GM18502 (cell line): ENCODE data around the gene STOML1.

Experiments used
- ATAC-seq: cut with Tn5 transposase; IDR thresholded peaks from one replicate; pipeline ENCODE4 v1.9.1; 2021; ENCODE audit warnings: mild to moderate bottlenecking; ENCODE audit not compliant: unreplicated experiment, poor library complexity

Gene STOML1, protein sequence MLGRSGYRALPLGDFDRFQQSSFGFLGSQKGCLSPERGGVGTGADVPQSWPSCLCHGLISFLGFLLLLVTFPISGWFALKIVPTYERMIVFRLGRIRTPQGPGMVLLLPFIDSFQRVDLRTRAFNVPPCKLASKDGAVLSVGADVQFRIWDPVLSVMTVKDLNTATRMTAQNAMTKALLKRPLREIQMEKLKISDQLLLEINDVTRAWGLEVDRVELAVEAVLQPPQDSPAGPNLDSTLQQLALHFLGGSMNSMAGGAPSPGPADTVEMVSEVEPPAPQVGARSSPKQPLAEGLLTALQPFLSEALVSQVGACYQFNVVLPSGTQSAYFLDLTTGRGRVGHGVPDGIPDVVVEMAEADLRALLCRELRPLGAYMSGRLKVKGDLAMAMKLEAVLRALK

GRCh38 chr15:73991726-73992593 lies at the start of gene STOML1:
Gene STOML1, minus strand, starts transcription at chr15:73992295. Its CDS starts 72 bp downstream, at chr15:73992223.
- peak; percentile 72 for ATAC-seq

DNA sequence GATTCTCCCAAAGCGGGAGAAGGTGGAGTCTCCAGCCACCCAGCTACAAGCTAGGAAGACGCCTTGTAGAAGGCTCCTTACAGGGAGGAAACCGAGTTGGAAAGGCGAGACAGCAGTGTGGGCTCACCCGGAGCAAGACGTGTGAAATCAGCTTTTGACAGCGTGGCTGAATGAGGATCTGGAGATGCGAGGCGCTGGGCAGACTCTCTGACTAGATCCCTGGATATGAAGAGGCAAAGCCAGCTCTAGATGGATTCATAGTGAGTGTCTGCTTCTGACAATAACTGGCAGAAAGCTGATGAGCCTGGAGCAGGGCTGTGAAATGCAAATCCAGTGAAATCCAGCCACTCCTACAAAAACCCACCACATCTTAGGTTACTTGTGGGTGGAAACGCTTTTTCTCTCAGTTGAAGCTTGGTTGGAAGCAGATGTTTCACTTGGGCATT lies 49.2 kb upstream of the STOML1 start:
- ATAC-seq = no peak

DNA sequence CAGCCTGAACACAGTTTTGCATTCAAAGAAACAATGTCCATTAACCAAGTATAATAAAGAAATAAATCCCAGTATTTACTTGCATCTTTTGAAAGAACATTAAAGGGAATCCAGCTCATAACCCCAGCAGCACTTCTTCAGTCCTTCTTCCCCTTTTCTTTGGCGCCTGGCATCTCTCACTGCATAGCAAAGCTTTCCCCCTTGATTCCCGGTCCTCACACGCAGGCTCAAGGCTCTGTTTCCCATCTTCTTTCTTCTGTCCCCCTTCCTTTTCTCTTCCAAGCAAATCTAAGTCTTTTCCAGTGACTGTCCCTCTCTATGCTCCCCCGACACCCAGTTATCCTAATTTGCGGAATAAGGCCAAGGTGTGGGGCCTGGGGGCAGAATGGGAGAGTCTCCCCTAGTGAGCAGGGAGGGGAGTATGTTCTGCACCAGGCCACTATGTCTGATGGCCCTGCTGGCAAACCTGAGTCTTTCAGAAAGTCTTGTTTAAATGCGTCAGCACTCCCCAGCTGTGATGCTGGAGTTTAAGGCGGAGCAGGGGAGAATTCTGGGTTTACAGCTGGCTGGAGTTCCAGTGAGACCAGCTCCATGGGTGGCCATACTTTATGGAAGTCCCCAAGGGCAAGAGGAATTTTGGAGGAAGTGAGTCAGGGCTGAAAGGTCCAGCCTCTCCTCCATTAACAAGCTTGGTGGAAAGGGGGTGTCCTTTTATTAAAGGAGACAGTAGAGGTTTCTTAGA lies 48.2 kb upstream of the STOML1 start:
- no peak for ATAC-seq

DNA sequence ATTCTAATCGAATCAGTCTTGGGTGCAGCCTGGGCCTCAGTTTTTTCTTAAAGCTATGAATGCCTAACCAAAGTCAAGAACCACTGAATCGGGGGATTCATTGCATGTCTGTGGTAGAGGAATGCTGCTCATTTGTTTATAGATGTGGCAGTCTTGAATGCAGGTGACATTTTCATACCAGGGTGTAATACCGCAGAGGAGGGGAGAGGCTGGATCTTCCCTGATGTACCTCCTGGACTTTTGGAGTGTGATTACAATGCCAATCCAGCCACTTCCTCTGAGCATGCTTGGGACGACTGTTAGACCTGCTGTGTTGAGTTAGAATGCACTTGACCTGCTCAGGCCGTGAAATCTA lies 47.5 kb upstream of the STOML1 start:
- no peak for ATAC-seq

- no peak for ATAC-seq
Measured at GRCh38 chr15:74038707-74039655, 46.9 kb upstream of the STOML1 start.

DNA sequence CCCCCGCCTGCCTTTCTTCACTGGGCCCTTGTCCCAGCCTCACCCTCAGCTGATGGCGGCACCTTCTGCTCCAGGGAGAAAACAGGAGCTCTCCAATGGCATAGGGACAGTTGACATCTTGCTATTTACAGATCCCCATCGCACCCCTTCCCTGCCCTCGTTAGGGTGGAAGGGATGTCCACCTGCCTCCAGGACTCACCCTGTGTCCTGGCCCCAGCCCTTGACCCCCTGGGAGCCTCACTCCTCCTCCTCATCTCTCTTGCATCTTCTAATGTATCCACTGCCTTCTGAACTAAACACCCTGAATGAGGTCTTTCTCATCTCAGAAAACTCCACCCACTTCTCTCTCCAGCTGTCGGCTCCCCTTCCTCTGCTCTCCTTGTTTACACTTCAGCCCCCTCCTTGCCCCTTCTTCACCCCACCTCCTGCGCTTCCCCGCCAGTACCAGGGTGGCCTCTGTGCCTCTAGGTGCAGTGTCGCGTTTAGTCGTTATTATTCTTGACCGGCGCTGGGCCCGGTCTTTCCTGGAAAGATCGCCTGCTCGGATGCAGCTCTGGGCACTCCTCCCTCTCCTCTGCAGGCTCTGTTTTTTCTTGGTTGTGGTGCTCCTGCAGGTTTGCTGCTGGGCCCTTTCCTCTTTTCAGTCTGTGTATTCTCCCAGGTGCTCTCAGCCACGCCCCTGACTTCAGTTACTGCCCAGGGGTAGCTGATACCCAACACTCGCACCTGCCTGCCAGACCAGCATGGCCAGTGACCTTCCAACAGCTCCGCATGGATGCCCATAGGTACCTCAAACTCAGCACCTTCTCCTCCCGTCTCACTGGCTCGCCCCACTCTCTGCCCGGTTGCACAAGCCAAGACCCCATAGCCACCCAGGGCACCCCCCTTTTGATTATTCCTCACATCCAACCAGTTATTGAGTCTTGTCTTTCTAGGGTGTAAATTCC lies 45.3 kb upstream of the STOML1 start:
- ATAC-seq = no peak

DNA sequence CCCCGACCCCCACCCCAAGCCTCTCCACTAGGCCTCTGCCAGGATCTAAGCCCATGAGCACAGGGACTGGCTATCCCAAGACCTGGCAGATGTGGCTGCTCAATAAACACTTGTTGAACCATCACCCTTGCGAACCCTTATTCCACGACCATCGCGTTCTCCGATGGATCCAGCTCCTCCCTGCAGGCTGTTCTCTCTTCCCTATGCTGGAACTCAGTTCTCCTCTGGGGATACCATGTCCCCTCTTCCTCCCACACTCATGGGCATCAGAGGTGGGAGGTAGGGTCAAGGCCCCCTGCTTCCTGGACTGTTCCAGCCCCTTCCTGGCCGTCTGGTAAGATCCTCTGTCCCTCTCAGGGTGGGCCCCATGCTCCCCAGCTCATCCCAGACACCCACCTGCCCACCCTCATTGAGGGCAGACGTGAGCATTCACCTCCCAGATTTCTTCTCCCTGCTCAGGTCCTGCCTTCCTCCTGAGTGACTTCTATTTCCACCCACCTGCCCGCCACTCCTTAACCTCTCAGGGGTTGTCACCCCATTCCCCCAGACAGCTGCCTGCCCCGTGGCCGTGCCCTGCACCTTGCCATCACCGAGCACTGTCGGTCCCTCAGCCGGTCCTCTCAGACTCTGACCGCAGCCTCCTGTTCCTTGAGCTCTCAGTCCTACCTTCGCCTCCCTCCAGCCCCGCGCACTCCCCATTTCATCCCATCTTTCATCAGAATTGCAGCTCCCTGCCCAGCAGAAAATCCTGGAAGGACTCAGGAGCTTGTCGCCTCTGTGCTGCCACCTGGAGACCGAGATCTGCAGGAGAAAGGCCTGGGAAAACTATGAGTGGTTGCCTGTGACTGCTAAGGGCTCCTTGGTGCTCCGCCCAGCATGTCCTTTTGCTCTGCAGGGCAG lies 44.4 kb upstream of the STOML1 start:
- ATAC-seq = no peak

GRCh38 chr15:74035121-74036017 lies 43.3 kb upstream of the STOML1 start:
- ATAC-seq = no peak

DNA sequence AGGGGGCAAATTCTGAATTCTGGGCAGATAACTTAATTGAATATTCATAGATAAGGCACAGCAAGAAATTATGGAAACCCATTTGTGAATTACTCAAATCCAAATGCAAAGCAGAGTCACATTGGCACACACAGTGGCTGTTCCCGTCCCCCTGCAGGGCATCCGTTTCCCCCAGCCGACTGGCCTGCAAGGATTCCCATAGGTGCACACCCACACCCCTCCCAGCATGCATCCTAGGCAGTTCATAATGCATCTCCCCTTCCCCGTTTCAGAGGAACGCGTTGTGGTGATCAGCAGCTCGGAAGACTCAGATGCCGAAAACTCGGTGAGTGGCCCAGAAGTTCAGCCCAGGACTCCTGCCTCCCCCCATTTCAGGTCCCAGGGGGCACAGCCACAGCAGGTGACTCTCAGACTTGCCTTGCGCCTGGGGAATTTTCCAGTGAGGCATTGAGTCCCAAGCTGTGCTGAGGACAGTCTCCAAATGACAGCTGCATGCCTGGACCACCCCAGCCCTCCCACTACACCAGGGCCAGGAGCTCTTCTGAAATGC lies 42.2 kb upstream of the STOML1 start:
- ATAC-seq = no peak

- no peak for ATAC-seq
Measured at GRCh38 chr15:74032606-74033561, 40.8 kb upstream of the STOML1 start.

DNA sequence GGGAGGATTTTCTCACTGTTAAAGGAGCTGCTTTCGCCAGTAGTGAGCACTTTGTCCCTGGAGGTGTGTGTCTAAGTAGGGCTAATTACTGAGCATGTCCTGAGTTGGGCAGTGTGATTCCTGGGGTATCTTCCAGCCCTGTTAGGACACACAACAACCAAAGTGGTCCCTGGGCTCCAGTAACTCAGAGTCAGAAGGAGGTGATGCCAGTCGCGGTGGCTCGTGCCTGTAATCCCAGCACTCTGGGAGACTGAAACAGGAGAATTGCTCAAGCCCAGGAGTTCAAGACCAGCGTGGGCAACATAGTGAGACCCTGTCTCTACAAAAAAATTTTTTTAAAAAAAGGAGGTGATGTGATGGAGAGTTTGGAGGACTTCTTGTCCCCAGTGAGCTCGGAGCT lies 40.0 kb upstream of the STOML1 start:
- no peak for ATAC-seq

GRCh38 chr15:74028646-74029045 lies 36.6 kb upstream of the STOML1 start:
- ATAC-seq = no peak

GRCh38 chr15:74027688-74028087 lies 35.6 kb upstream of the STOML1 start:
- ATAC-seq = no peak

DNA sequence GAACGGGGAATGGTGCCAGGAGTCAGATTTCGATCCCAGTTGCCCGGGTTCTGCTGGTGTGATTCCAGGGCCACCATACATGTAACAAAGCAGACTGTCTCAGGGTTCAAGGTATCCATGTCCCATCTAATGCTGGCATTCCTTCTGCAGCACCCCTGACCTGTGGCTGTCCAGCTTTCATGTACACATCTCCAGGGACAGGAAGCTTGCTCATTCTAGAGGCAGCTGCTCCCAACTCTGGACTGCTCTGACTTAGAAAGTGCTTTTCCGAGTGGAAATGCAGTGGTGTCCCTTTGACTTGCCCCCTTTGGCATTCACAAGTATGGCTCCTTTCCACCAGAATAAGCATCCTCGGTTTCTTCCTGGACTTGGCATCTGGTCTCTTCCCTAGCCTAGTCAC lies 33.3 kb upstream of the STOML1 start:
- no peak for ATAC-seq

DNA sequence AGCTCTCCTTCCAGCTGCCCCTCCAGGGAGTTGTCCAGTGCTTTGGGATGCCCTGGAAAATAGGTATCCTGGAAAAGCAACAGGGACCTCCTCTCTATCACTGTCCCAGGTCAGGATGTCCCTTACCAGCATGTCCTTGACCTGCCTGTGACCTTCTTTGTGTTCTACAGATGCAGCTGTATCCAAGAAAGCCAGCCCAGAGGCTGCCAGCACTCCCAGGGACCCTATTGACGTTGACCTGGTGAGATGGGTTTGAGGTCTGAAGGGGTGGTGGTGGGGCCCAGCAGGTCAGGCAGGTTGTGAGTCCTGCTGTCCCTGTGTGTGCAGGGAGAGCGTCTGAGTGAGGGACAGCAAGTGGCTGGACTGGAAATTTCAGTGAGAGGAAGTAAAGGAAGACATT lies 32.6 kb upstream of the STOML1 start:
- no peak for ATAC-seq
